Lower leg skin (tissue), 4 donors: Measurements from ENCODE around the gene HSD17B4. TPM values are rescaled to one million over a fixed set of nuclear protein-coding genes. Genes with fewer than 3 reads are reported as not detected.
"Not testable (repeated sequence)": the region's sequence is repeated elsewhere in the genome, so short reads cannot be mapped to it uniquely, and the experiment has no call there.

ENCODE experiments used
- DNase-seq, 2 donors: peaks; one replicate each; pipeline ENCODE4 v3.0.0-alpha.2; 2019; ENCODE audit warnings: low spot score in 2 of 2
- H3K4me3 ChIP-seq: fragments of 200-600 bp; sonication (generic); 2 replicates; pipeline ENCODE4 v1.5.1; 2017; ENCODE audit warnings: mild to moderate bottlenecking, low read depth; ENCODE audit not compliant: poor library complexity, severe bottlenecking
- POLR2A ChIP-seq, 2 donors: fragments of 450-650 bp; IDR thresholded peaks; one replicate each; pipeline ENCODE4 v1.6.1; 2016 to 2017; ENCODE audit warnings: antibody characterized with exemption in 2 of 2, mild to moderate bottlenecking in 1 of 2, moderate library complexity in 1 of 2
- WGBS, 2 donors: methylation state at CpG; one replicate each; pipeline ENCODE4 v1.1.5; 2018; 5-methylcytosine and 5-hydroxymethylcytosine counted together
- intact Hi-C: fragments of 100-400 bp; cut with DNase I; formaldehyde crosslinking; loops from one replicate; pipeline ENCODE4 v1.15.0; 2023; ENCODE audit warnings: low total_unique reads
- total RNA-seq, 4 donors: library from RNA; depleted of rRNA; stranded (reverse); fragments of >200 nt; gene quantifications; one replicate each; pipeline ENCODE4 v1.1.0, GENCODE V29; 2016
- TF ChIP-seq, protein P1 (sequence below), 3 donors: fragments of 450-650 bp; IDR thresholded peaks; one replicate each; pipeline ENCODE4 v1.5.1; 2016; ENCODE audit warnings: antibody characterized with exemption in 3 of 3, mild to moderate bottlenecking in 3 of 3, moderate library complexity in 2 of 3

HSD17B4 gene
- total RNA-seq, 4 donors from 2014 or later: 88.6 to 176 (median 132) TPM

GRCh38 chr5:119473241-119473640 lies 20.9 kb downstream of the HSD17B4 start:
- no peak for TF ChIP-seq POLR2A (IDR thresholded peaks at IDR 0.05)
- TF ChIP-seq, protein P1, sequence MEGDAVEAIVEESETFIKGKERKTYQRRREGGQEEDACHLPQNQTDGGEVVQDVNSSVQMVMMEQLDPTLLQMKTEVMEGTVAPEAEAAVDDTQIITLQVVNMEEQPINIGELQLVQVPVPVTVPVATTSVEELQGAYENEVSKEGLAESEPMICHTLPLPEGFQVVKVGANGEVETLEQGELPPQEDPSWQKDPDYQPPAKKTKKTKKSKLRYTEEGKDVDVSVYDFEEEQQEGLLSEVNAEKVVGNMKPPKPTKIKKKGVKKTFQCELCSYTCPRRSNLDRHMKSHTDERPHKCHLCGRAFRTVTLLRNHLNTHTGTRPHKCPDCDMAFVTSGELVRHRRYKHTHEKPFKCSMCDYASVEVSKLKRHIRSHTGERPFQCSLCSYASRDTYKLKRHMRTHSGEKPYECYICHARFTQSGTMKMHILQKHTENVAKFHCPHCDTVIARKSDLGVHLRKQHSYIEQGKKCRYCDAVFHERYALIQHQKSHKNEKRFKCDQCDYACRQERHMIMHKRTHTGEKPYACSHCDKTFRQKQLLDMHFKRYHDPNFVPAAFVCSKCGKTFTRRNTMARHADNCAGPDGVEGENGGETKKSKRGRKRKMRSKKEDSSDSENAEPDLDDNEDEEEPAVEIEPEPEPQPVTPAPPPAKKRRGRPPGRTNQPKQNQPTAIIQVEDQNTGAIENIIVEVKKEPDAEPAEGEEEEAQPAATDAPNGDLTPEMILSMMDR (IDR thresholded peaks at IDR 0.05): no peak
- WGBS, 2 donors: 100% methylated on average over 1 of the region's 1 CpG
- DNase-seq: no peak
- intact Hi-C loops: no loop called here
- no peak overlapping the region for H3K4me3 ChIP-seq

GRCh38 chr5:119476341-119476740 lies 24.0 kb downstream of the HSD17B4 start:
- DNase-seq: no peak
- WGBS, 2 donors: 77 to 85% methylated on average over 1 of the region's 1 CpG
- no peak overlapping the region for H3K4me3 ChIP-seq
- intact Hi-C loops: no loop called here
- TF ChIP-seq POLR2A (IDR thresholded peaks at IDR 0.05): no peak
- TF ChIP-seq, protein P1 (IDR thresholded peaks at IDR 0.05): no peak

- intact Hi-C loops: no loop called here
- H3K4me3 ChIP-seq: no peak overlapping the region
- TF ChIP-seq POLR2A (IDR thresholded peaks at IDR 0.05): no peak
- TF ChIP-seq, protein P1 (IDR thresholded peaks at IDR 0.05): no peak
- DNase-seq: no peak
- WGBS, 2 donors: 79 to 91% methylated on average over 3 of the region's 3 CpGs
These were observed 26.5 kb downstream of the HSD17B4 start for GRCh38 chr5:119478781-119479180.

DNA sequence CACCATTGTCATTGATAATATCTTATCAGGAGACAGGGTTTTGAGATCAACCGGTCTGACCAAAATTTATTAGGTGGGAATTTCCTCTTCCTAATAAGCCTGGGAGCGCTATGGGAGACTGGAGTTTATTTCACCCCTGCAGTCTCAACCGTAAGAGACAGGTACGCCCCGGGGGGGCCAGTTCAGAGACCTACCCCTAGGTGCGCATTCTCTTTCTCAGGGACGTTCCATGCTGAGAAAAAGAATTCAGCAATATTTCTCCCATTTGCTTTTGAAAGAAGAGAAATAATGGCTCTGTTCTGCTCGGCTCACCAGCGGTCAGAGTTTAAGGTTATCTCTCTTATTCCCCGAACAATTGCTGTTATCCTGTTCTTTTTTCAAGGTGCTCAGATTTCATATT lies 28.3 kb downstream of the HSD17B4 start:
- WGBS, 2 donors: 87 to 91% methylated on average over 10 of the region's 10 CpGs
- intact Hi-C loops, DNase-seq, H3K4me3 ChIP-seq: not testable (repeated sequence)

- TF ChIP-seq POLR2A (IDR thresholded peaks at IDR 0.05): no peak
- TF ChIP-seq, protein P1 (IDR thresholded peaks at IDR 0.05): no peak
- 86 to 92% methylated on average over 1 of the region's 1 CpG for WGBS, 2 donors
- intact Hi-C loops: no loop called here
- H3K4me3 ChIP-seq: no peak overlapping the region
- DNase-seq: no peak
These were observed 30.9 kb downstream of the HSD17B4 start for GRCh38 chr5:119483155-119483554.

GRCh38 chr5:119484884-119485283 lies 32.6 kb downstream of the HSD17B4 start:
- TF ChIP-seq, protein P1 (IDR thresholded peaks at IDR 0.05): no peak
- 96 to 99% methylated on average over 4 of the region's 4 CpGs for WGBS, 2 donors
- no peak overlapping the region for H3K4me3 ChIP-seq
- no peak for DNase-seq
- intact Hi-C loops: no loop called here
